Measurements from ENCODE around the gene DNAAF6.

GRCh38 chrX:107213477-107213876 lies 7.1 kb downstream of the DNAAF6 start:
- TF ChIP-seq REST (tag by site-specific recombination; IDR thresholded peaks at IDR 0.05) (no peak), CTCF (tag by site-specific recombination; IDR thresholded peaks at IDR 0.05) (no peak), ZNF768 (tag by site-specific recombination; IDR thresholded peaks at IDR 0.05) (no peak), ZEB2 (tag by site-specific recombination; IDR thresholded peaks at IDR 0.05) (no peak), ZNF704 (tag by site-specific recombination; IDR thresholded peaks at IDR 0.05) (no peak), ZNF623 (tag by site-specific recombination; IDR thresholded peaks at IDR 0.05) (no peak), ZNF221 (tag by site-specific recombination; IDR thresholded peaks at IDR 0.05; ENCODE audit: borderline replicate concordance) (no peak), PATZ1 (tag by site-specific recombination; IDR thresholded peaks at IDR 0.05) (no peak)
